HL-60 (cell line): ENCODE results near the gene FLYWCH2.

ENCODE experiments used
- SPI1 ChIP-seq: IDR thresholded peaks from 2 replicates; pipeline ENCODE4 v1.6.1; 2012; ENCODE audit warnings: low read depth, mild to moderate bottlenecking, borderline replicate concordance
- TF ChIP-seq, protein P1 (sequence below): IDR thresholded peaks from one replicate; pipeline ENCODE4 v1.5.1; 2011; ENCODE audit warnings: low read length, control low read depth, inconsistent platforms; ENCODE audit not compliant: insufficient read depth

DNA sequence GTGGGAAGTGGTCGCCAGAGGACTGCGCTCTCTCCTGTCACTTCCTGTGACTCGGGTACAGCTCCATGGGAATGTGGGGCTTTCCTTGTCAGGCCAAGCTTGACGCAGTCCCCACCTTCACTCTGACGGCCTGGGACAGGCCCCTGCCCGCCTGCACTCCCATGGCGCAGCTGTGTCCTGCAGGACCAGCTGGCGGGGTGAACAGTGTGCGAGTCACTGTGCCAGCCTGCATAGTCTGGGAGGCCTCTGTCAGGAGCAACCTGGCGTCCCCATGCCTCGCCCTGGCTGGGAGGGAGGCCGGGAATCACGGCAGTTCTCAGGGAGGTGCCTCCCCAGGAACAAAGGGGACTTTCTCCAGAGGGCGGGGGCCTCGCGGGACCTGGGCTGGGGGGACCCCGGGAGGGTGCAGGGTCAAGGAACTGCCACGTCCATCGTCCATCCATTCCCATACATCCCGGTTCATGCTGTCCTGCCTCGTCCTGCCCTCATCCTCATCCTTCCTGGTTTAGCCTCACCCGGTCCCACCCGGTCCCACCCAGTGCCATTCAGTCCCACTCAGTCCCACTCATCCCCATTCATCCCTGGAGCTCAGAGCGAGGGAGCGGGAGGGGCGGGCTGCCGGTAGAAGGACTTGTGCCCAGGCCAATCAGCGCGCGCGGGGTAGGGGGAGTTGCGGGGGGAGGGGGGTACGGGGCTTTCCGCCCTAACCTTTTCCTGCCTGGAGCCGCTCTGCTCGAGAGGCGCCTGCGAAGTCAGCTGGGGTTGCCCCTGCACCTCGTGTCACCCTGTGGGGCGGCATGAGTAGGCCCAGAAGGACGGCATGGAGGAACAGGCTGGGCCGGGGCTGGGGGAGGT, 42.1 kb downstream of the FLYWCH2 start:
- TF ChIP-seq, protein P1, sequence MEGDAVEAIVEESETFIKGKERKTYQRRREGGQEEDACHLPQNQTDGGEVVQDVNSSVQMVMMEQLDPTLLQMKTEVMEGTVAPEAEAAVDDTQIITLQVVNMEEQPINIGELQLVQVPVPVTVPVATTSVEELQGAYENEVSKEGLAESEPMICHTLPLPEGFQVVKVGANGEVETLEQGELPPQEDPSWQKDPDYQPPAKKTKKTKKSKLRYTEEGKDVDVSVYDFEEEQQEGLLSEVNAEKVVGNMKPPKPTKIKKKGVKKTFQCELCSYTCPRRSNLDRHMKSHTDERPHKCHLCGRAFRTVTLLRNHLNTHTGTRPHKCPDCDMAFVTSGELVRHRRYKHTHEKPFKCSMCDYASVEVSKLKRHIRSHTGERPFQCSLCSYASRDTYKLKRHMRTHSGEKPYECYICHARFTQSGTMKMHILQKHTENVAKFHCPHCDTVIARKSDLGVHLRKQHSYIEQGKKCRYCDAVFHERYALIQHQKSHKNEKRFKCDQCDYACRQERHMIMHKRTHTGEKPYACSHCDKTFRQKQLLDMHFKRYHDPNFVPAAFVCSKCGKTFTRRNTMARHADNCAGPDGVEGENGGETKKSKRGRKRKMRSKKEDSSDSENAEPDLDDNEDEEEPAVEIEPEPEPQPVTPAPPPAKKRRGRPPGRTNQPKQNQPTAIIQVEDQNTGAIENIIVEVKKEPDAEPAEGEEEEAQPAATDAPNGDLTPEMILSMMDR, result no peak
- TF ChIP-seq SPI1, result no peak
